ENCODE data around the gene MAP7D2. TPM values are rescaled to one million over a fixed set of nuclear protein-coding genes. Genes with fewer than 3 reads are reported as not detected.

MAP7D2 gene
- total RNA-seq, 2 experiments from 2014 or later: 0.43 to 0.50 TPM

- H3K36me3 Mint-ChIP-seq (ENCODE audit: low read depth): no peaks in the 10 kb centered on the region
- H3K4me3 Mint-ChIP-seq: no peak overlapping the region
- ChIA-PET CTCF (no interaction called here), POLR2A (no interaction called here)
- no peaks in the 10 kb centered on the region for H3K4me1 Mint-ChIP-seq
- H3K27me3 Mint-ChIP-seq: peaks cover 2% of the 10 kb centered on the region
- no peak overlapping the region for H3K27ac Mint-ChIP-seq
- DNase-seq: no peak
- peaks cover 19% of the 10 kb centered on the region for H3K9me3 Mint-ChIP-seq
Observed at GRCh38 chrX:20011608-20012007, 105.1 kb downstream of the MAP7D2 start.

DNA sequence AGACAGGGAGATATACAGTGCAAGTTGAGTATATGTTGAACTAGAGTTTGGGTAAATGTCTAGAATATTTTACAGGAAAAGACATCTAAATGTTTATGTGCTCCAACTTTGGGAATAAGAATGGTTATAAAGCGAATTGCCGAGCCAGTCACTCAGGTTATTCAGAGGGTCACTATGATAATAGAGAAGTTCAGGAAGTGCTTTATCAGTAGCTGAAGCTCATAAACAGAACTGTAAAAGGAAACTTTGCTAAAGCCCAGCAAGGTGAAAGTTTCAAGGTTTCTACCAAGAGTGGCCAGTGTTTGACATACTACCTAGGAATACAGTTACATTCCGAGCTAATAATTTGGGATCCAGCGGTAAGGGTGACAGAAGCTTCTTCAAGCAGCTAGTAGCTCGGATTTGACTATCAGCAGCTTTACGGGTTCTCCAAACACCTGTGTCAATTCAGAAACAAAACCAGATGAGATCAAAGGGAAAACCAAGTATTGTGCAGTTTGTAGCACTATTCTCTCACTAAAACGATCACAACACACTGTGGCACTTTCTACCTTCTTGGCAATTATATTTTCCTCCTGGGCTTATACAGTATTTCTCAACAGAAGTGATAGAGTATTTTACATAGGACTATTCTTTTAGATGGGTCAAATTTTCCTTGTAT lies 108.6 kb downstream of the MAP7D2 start:
- DNase-seq: no peak
- ChIA-PET POLR2A (no interaction called here), CTCF (no interaction called here)
- Mint-ChIP-seq H3K4me3 (no peak overlapping the region), H3K4me1 (no peaks in the 10 kb centered on the region), H3K27me3 (peaks cover 2% of the 10 kb centered on the region), H3K36me3 (ENCODE audit: low read depth) (no peaks in the 10 kb centered on the region), H3K27ac (no peak overlapping the region), H3K9me3 (no peaks in the 10 kb centered on the region)

- no peaks in the 10 kb centered on the region for H3K36me3 Mint-ChIP-seq (ENCODE audit: low read depth)
- no peak overlapping the region for H3K27ac Mint-ChIP-seq
- no peaks in the 10 kb centered on the region for H3K9me3 Mint-ChIP-seq
- CTCF ChIA-PET: no interaction called here
- H3K4me1 Mint-ChIP-seq: no peaks in the 10 kb centered on the region
- peaks cover 2% of the 10 kb centered on the region for H3K27me3 Mint-ChIP-seq
- no peak overlapping the region for H3K4me3 Mint-ChIP-seq
- POLR2A ChIA-PET: no interaction called here
- no peak for DNase-seq
Observed at GRCh38 chrX:20005883-20006282, 110.8 kb downstream of the MAP7D2 start.

DNA sequence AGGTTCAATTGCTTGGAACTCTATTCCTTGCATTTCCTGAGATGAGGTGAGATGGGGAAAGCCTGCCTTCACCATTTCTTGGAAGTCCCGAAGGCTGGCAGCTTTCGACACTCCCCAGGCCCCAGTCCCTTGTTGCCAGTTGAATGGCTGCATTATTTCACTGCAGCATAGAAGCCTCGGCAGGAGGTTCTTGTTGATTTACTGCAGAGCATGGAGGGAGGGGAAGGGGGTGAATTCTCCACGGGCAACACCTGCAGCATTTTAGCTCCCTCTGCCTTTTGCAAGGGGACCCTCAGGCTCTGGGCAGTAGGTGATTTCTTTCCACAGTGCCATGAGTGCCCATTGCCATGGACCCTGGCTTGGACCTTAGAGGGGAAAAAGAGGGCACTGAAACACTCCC lies 115.1 kb downstream of the MAP7D2 start:
- no peak for DNase-seq
- Mint-ChIP-seq H3K27ac (no peak overlapping the region), H3K4me3 (no peak overlapping the region), H3K27me3 (no peaks in the 10 kb centered on the region), H3K9me3 (no peaks in the 10 kb centered on the region), H3K4me1 (no peaks in the 10 kb centered on the region), H3K36me3 (ENCODE audit: low read depth) (no peaks in the 10 kb centered on the region)
- ChIA-PET POLR2A (no interaction called here), CTCF (interaction anchor here (1.0 kb wide), 1 partner anchor 8 kb away, joined by 5 read pairs; no protein-coding TSS in a partner anchor)

GRCh38 chrX:19991350-19991718 lies 125.4 kb downstream of the MAP7D2 start:
- H3K27me3 Mint-ChIP-seq: no peaks in the 10 kb centered on the region
- peak overlapping the region; percentile 79 for H3K4me3 Mint-ChIP-seq
- H3K27ac Mint-ChIP-seq: peak overlapping the region; percentile 83
- H3K9me3 Mint-ChIP-seq: no peaks in the 10 kb centered on the region
- DNase-seq: no peak
- ChIA-PET CTCF (interaction anchor here (0.8 to 2.5 kb wide), 3 partner anchors 70 to 398 kb away, joined by 3 to 25 read pairs (median 4); no protein-coding TSS in a partner anchor), POLR2A (interaction anchor here (0.8 kb wide), 1 partner anchor 11 kb away, joined by 3 read pairs; no protein-coding TSS in a partner anchor)
- peaks cover 8% of the 10 kb centered on the region for H3K36me3 Mint-ChIP-seq (ENCODE audit: low read depth)
- H3K4me1 Mint-ChIP-seq: peaks cover 18% of the 10 kb centered on the region

- H3K4me1 Mint-ChIP-seq: peaks cover 20% of the 10 kb centered on the region
- H3K9me3 Mint-ChIP-seq: no peaks in the 10 kb centered on the region
- CTCF ChIA-PET: interaction anchor here (0.6 to 2.5 kb wide), 3 partner anchors 59 to 397 kb away, joined by 3 to 25 read pairs (median 4); no protein-coding TSS in a partner anchor
- peaks cover 10% of the 10 kb centered on the region for H3K36me3 Mint-ChIP-seq (ENCODE audit: low read depth)
- POLR2A ChIA-PET: interaction anchor here (0.8 kb wide), 1 partner anchor 12 kb away, joined by 3 read pairs; no protein-coding TSS in a partner anchor
- H3K27ac Mint-ChIP-seq: peak within 1 kb of the TSS; percentile 83
- H3K4me3 Mint-ChIP-seq: peak within 1 kb of the TSS; percentile 92
- DNase-seq: peak; percentile 89
- H3K27me3 Mint-ChIP-seq: no peaks in the 10 kb centered on the region
Observed at GRCh38 chrX:19990556-19991349, 126.0 kb downstream of the MAP7D2 start, which contains the start of gene BCLAF3. Gene BCLAF3, minus strand, starts transcription at chrX:19991061. Its CDS starts 20,797 bp downstream, at chrX:19970264.

- no peaks in the 10 kb centered on the region for H3K27me3 Mint-ChIP-seq
- peak overlapping the region; percentile 92 for H3K4me3 Mint-ChIP-seq
- CTCF ChIA-PET: interaction anchor here (0.6 kb wide), 1 partner anchor 58 kb away, joined by 3 read pairs; no protein-coding TSS in a partner anchor
- no peaks in the 10 kb centered on the region for H3K9me3 Mint-ChIP-seq
- DNase-seq: no peak
- peaks cover 20% of the 10 kb centered on the region for H3K4me1 Mint-ChIP-seq
- peaks cover 10% of the 10 kb centered on the region for H3K36me3 Mint-ChIP-seq (ENCODE audit: low read depth)
- POLR2A ChIA-PET: no interaction called here
- H3K27ac Mint-ChIP-seq: peak overlapping the region; percentile 71
Observed at GRCh38 chrX:19990151-19990555, 126.6 kb downstream of the MAP7D2 start.

DNA sequence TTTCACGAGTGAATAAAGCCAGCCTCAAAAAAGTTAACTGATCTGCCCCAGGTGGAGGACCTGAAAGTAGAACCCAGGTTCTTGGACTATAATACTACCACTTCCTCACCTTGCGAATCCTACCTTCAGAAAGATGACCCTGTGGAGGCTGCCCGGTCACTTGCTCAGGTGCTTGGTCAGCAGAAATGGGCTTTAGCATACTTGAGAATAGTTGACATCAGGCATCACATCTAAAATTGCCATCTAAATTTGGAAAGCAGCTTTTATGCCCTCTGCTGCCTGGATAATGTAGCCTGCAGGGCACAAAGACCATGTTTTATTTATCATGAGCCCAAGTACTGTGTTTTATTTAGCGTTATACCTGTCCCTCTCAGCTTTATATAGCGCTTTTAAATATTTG lies 128.9 kb downstream of the MAP7D2 start:
- H3K36me3 Mint-ChIP-seq (ENCODE audit: low read depth): peaks cover 10% of the 10 kb centered on the region
- CTCF ChIA-PET: interaction anchor here (1.0 kb wide), 1 partner anchor 83 kb away, joined by 3 read pairs; no protein-coding TSS in a partner anchor
- POLR2A ChIA-PET: no interaction called here

DNA sequence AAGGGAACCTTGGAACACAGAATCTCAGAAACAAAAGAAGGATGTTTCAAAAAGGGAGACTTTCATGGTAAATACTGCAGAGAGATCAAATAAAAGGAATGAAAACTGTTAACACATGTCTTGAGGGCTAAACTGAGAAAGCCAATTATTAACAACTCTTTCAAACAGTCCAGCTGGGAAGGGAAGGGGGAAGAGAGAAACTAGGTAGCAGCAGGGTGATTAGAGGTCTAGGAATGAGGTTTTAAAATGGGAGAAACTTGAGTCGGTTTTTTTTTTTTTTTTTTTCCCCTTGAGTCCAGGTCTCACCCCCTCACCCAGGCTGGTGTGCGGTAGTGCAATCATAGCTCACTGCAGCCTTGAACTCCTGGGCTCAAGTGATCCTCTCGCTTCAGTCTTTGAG lies 130.2 kb downstream of the MAP7D2 start:
- ChIA-PET POLR2A (no interaction called here), CTCF (interaction anchor here (0.5 kb wide), 1 partner anchor 90 kb away, joined by 3 read pairs; no protein-coding TSS in a partner anchor)
- H3K36me3 Mint-ChIP-seq (ENCODE audit: low read depth): peaks cover 12% of the 10 kb centered on the region
- DNase-seq: no peak
- no peaks in the 10 kb centered on the region for H3K27me3 Mint-ChIP-seq
- peaks cover 14% of the 10 kb centered on the region for H3K4me1 Mint-ChIP-seq
- H3K4me3 Mint-ChIP-seq: no peak overlapping the region
- H3K9me3 Mint-ChIP-seq: no peaks in the 10 kb centered on the region
- no peak overlapping the region for H3K27ac Mint-ChIP-seq

More for the DNA sequence above, 128.9 kb downstream of the MAP7D2 start:
- Mint-ChIP-seq H3K4me1 (peaks cover 16% of the 10 kb centered on the region), H3K9me3 (no peaks in the 10 kb centered on the region), H3K27me3 (no peaks in the 10 kb centered on the region), H3K4me3 (no peak overlapping the region), H3K27ac (no peak overlapping the region)
- DNase-seq: no peak

DNA sequence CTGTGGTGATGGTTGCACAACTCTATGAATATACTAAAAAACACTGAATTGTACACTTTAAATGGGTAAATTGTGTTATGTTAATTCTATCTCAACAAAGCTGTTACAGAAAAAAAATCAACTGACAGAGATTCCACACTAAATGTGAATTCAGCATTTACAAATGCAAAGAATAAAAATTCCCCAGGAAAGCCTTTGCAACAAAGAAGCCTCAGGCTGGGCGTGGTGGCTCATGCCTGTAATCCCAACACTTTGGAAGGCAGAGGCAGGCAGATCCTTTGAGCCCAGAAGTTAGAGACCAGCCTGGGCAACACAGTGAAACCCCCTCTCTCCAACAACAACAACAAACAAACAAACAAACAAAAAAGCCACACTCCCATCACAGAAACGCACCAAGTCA lies 134.8 kb downstream of the MAP7D2 start:
- no peaks in the 10 kb centered on the region for H3K9me3 Mint-ChIP-seq
- DNase-seq: no peak
- peaks cover 21% of the 10 kb centered on the region for H3K36me3 Mint-ChIP-seq (ENCODE audit: low read depth)
- no peaks in the 10 kb centered on the region for H3K27me3 Mint-ChIP-seq
- ChIA-PET CTCF (no interaction called here), POLR2A (no interaction called here)
- peaks cover 17% of the 10 kb centered on the region for H3K4me1 Mint-ChIP-seq
- no peak overlapping the region for H3K4me3 Mint-ChIP-seq
- no peak overlapping the region for H3K27ac Mint-ChIP-seq

GRCh38 chrX:19975845-19976244 lies 140.9 kb downstream of the MAP7D2 start:
- peaks cover 23% of the 10 kb centered on the region for H3K4me1 Mint-ChIP-seq
- no peaks in the 10 kb centered on the region for H3K27me3 Mint-ChIP-seq
- H3K4me3 Mint-ChIP-seq: no peak overlapping the region
- H3K27ac Mint-ChIP-seq: no peak overlapping the region
- H3K9me3 Mint-ChIP-seq: peaks cover 4% of the 10 kb centered on the region
- no peak for DNase-seq
- CTCF ChIA-PET: interaction anchor here (1.2 kb wide), 1 partner anchor 404 kb away, joined by 4 read pairs; no protein-coding TSS in a partner anchor
- peaks cover 25% of the 10 kb centered on the region for H3K36me3 Mint-ChIP-seq (ENCODE audit: low read depth)
- POLR2A ChIA-PET: no interaction called here

DNA sequence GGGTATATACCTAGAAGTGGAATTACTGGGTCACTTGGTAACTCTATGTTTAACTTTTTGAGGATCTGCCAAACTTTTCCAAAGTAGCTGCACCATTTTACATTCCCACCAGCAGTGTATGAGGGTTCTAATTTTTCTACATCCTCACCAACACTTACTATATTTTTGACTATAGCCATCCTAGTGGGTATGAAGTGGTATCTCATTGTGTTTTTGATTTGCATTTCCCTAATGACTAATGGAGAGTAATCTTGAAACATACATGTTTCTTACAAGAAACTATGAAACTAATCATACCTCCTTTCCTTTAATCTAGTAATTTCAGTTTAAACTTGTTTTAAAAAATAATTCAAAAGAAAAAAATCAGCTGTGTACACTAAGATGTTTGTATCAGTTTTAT lies 143.7 kb downstream of the MAP7D2 start:
- POLR2A ChIA-PET: no interaction called here
- Mint-ChIP-seq H3K4me3 (no peak overlapping the region), H3K4me1 (peaks cover 18% of the 10 kb centered on the region), H3K36me3 (ENCODE audit: low read depth) (peaks cover 20% of the 10 kb centered on the region), H3K27me3 (no peaks in the 10 kb centered on the region), H3K27ac (no peak overlapping the region), H3K9me3 (peaks cover 4% of the 10 kb centered on the region)
- DNase-seq: no peak
- CTCF ChIA-PET: no interaction called here

- POLR2A ChIA-PET: no interaction called here
- CTCF ChIA-PET: no interaction called here
- Mint-ChIP-seq H3K27ac (no peak overlapping the region), H3K27me3 (no peaks in the 10 kb centered on the region), H3K4me1 (peaks cover 19% of the 10 kb centered on the region), H3K9me3 (no peaks in the 10 kb centered on the region), H3K36me3 (ENCODE audit: low read depth) (peaks cover 27% of the 10 kb centered on the region), H3K4me3 (no peak overlapping the region)
- no peak for DNase-seq
Observed at GRCh38 chrX:19968276-19968675, 148.4 kb downstream of the MAP7D2 start.

Data from activated CD4-positive, alpha-beta memory T cell treated with anti-CD3 and anti-CD28 coated beads, Interleukin-2, amount 10 ng/mL, durations not matched to agents 7 days and 5 days (primary cell).